GM12878 (cell line): ENCODE results near the gene AGK. TPM values are rescaled to one million over a fixed set of nuclear protein-coding genes. Genes with fewer than 3 reads are reported as not detected.

ENCODE experiments used
- CBX5 ChIP-seq: sonication (generic); IDR thresholded peaks from 2 replicates; pipeline ENCODE4 v1.6.1; 2016; ENCODE audit warnings: low read depth, moderate library complexity, mild to moderate bottlenecking, inconsistent platforms
- ELK1 ChIP-seq: IDR thresholded peaks from 2 replicates; pipeline ENCODE4 v1.6.1; 2012; ENCODE audit warnings: low read depth, low read length, improper control_type of control experiment
- ESRRA ChIP-seq: IDR thresholded peaks from 2 replicates; pipeline ENCODE4 v1.6.1; 2012; ENCODE audit warnings: mild to moderate bottlenecking, low read length, improper control_type of control experiment
- FOS ChIP-seq: IDR thresholded peaks from 3 replicates; pipeline ENCODE4 v1.6.1; 2011; ENCODE audit warnings: borderline replicate concordance; ENCODE audit not compliant: insufficient read length; ENCODE audit errors: extremely low read depth
- IKZF1 ChIP-seq: fragments of 450-650 bp; conservative IDR thresholded peaks from 2 replicates; pipeline ENCODE4 v1.6.1; 2017; ENCODE audit warnings: antibody characterized with exemption, mild to moderate bottlenecking
- KDM1A ChIP-seq: fragments of 200-600 bp; sonication (generic); IDR thresholded peaks from 2 replicates; pipeline ENCODE4 v1.6.1; 2016; ENCODE audit warnings: borderline replicate concordance
- LARP7 ChIP-seq: fragments of 450-650 bp; IDR thresholded peaks from 2 replicates; pipeline ENCODE4 v1.6.1; 2017; ENCODE audit warnings: mild to moderate bottlenecking
- MXI1 ChIP-seq: fragments of 150-350 bp; IDR thresholded peaks from 2 replicates; pipeline ENCODE4 v1.6.1; 2011; ENCODE audit warnings: low read depth, mild to moderate bottlenecking, inconsistent platforms, low read length, improper control_type of control experiment
- MYC ChIP-seq: IDR thresholded peaks from 2 replicates; pipeline ENCODE4 v1.6.1; 2011; ENCODE audit warnings: mild to moderate bottlenecking, low read length, moderate library complexity, inconsistent platforms; ENCODE audit not compliant: insufficient read depth, insufficient replicate concordance, insufficient read length, severe bottlenecking
- REST ChIP-seq: IDR thresholded peaks from 2 replicates; pipeline ENCODE4 v1.6.1; 2012; ENCODE audit warnings: mild to moderate bottlenecking, low read depth, low read length
- SMARCA5 ChIP-seq: fragments of 450-650 bp; IDR thresholded peaks from 2 replicates; pipeline ENCODE4 v1.6.1; 2017; ENCODE audit warnings: mild to moderate bottlenecking
- SMC3 ChIP-seq: IDR thresholded peaks from 2 replicates; pipeline ENCODE4 v1.6.1; 2011; ENCODE audit warnings: low read length, improper control_type of control experiment, borderline replicate concordance
- SUPT20H ChIP-seq: IDR thresholded peaks from 2 replicates; pipeline ENCODE4 v1.6.1; 2011; ENCODE audit warnings: low read depth, mild to moderate bottlenecking, low read length, moderate library complexity, borderline replicate concordance; ENCODE audit not compliant: control insufficient read depth
- TBL1XR1 ChIP-seq: IDR thresholded peaks from 2 replicates; pipeline ENCODE4 v1.6.1; 2012; ENCODE audit warnings: low read depth, low read length, improper control_type of control experiment
- USF2 ChIP-seq: IDR thresholded peaks from 2 replicates; pipeline ENCODE4 v1.6.1; 2011; ENCODE audit warnings: low read depth, low read length, improper control_type of control experiment, borderline replicate concordance
- ZNF384 ChIP-seq: IDR thresholded peaks from 2 replicates; pipeline ENCODE4 v1.6.1; 2012; ENCODE audit warnings: low read depth, mild to moderate bottlenecking, low read length, improper control_type of control experiment, borderline replicate concordance
- ZNF592 ChIP-seq: fragments of 450-650 bp; IDR thresholded peaks from 2 replicates; pipeline ENCODE4 v1.6.1; 2017; ENCODE audit warnings: mild to moderate bottlenecking, moderate library complexity
- ZZZ3 ChIP-seq: IDR thresholded peaks from 2 replicates; pipeline ENCODE4 v1.6.1; 2011; ENCODE audit warnings: low read depth; ENCODE audit not compliant: control insufficient read depth, insufficient read length
- polyA plus RNA-seq, 11 experiments: library from polyadenylated mRNA; depleted of rRNA in 4 of 11; unstranded in 6 of 11; stranded (reverse) in 5 of 11; fragments of >200 nt; fragmentation: Nextera tagmentation in 4 of 11; fragmentation: Illumina TruSeq in 1 of 11; extraction: Ambion mirVana in 4 of 11; extraction: Trizol in 1 of 11; gene quantifications; 1 replicate in 1 of 11; 2 replicates in 10 of 11; pipeline versions ENCODE4 v1.2.1 to v1.2.3, GENCODE V29; 2011 to 2016; ENCODE audit warnings: inconsistent platforms in 2 of 11, missing spikeins in 2 of 11, low read depth in 1 of 11
- total RNA-seq, 4 experiments: library from RNA; depleted of rRNA in 3 of 4; stranded (reverse); fragments of >200 nt in 3 of 4; fragmentation: Illumina TruSeq in 1 of 4; extraction: Trizol in 1 of 4; gene quantifications; 2 replicates each; pipeline versions ENCODE4 v1.2.1 to v1.2.3, GENCODE V29; 2013 to 2021

The AGK gene
- total and polyA plus RNA-seq, 10 of the 15 experiments (the other 5 are each of a cell fraction or from before 2014, with no cell fraction given), result 32.5 to 85.6 (median 47.8) TPM

GRCh38 chr7:141585592-141586510 lies 34.6 kb downstream of the AGK start (continued):
- no peak for TF ChIP-seq ZNF592
- no peak for TF ChIP-seq CBX5
- no peak for TF ChIP-seq ZZZ3
- TF ChIP-seq IKZF1, result peak; percentile 80
- TF ChIP-seq FOS, result no peak
- TF ChIP-seq TBL1XR1, result no peak
- TF ChIP-seq ESRRA, result no peak
- TF ChIP-seq ZNF384, result peak; percentile 31; the same call in 1 of the 2 replicates
- TF ChIP-seq SUPT20H, result no peak
- TF ChIP-seq REST, result no peak
- TF ChIP-seq LARP7, result no peak
- no peak for TF ChIP-seq USF2
- TF ChIP-seq SMARCA5, result no peak
- TF ChIP-seq SMC3, result no peak
- no peak for TF ChIP-seq ELK1
- TF ChIP-seq MXI1, result no peak
- TF ChIP-seq KDM1A, result no peak
- no peak for TF ChIP-seq MYC
